A673 (cell line): ENCODE results near the gene FGF14. TPM values are rescaled to one million over a fixed set of nuclear protein-coding genes. Genes with fewer than 3 reads are reported as not detected.

ENCODE experiments used
- BruUV-seq: library from RNA; stranded (reverse); fragments of 400-500 nt; replicated peaks from 2 replicates; lab custom pipeline; 2021; lab: Mats Ljungman, UMichigan
- CTCF ChIA-PET: fragments of 300-600 bp; sonication (Branson Sonifier 250); formaldehyde crosslinking; loops from one replicate; lab custom pipeline; 2022; ENCODE audit warnings: antibody characterized with exemption; lab: Charles Lee
- POLR2A ChIA-PET: fragments of 300-600 bp; sonication (Branson Sonifier 250); formaldehyde crosslinking; loops from one replicate; lab custom pipeline; 2022; ENCODE audit warnings: antibody characterized with exemption; ENCODE audit not compliant: low non-redundant PET; lab: Charles Lee
- DNase-seq: peaks from one replicate; pipeline ENCODE4 v3.0.0-alpha.2; 2015; ENCODE audit warnings: low spot score
- H3K27ac ChIP-seq: fragments of 200-600 bp; sonication (generic); 2 replicates; pipeline ENCODE4 v1.5.1; 2016; ENCODE audit warnings: mixed run types, low read depth, mild to moderate bottlenecking, mixed read lengths, antibody characterized with exemption, low read length; ENCODE audit not compliant: poor library complexity, severe bottlenecking
- H3K27me3 ChIP-seq: fragments of 200-600 bp; sonication (generic); replicated peaks from 2 replicates; pipeline ENCODE4 v1.6.1; 2017; ENCODE audit warnings: mixed run types, low read depth, mild to moderate bottlenecking, mixed read lengths, antibody characterized with exemption, low read length; ENCODE audit not compliant: insufficient read depth, poor library complexity
- H3K36me3 ChIP-seq: fragments of 200-600 bp; sonication (generic); 2 replicates; pipeline ENCODE4 v1.6.1; 2016; ENCODE audit warnings: mixed run types, mild to moderate bottlenecking, mixed read lengths, antibody characterized with exemption, low read length; ENCODE audit not compliant: insufficient read depth, poor library complexity, severe bottlenecking
- H3K4me1 ChIP-seq: fragments of 200-600 bp; sonication (generic); 2 replicates; pipeline ENCODE4 v1.6.1; 2017; ENCODE audit warnings: mixed run types, mild to moderate bottlenecking, mixed read lengths, antibody characterized with exemption, low read length; ENCODE audit not compliant: insufficient read depth, poor library complexity, severe bottlenecking
- H3K4me3 ChIP-seq: fragments of 200-600 bp; sonication (generic); 2 replicates; pipeline ENCODE4 v1.5.1; 2016; ENCODE audit warnings: low read depth, mixed run types, mild to moderate bottlenecking, mixed read lengths, low read length; ENCODE audit not compliant: poor library complexity, severe bottlenecking
- H3K9me3 ChIP-seq: fragments of 200-600 bp; sonication (generic); 2 replicates; pipeline ENCODE4 v1.6.1; 2016; ENCODE audit warnings: mixed run types, low read depth, mild to moderate bottlenecking, mixed read lengths, antibody characterized with exemption, low read length; ENCODE audit not compliant: poor library complexity, severe bottlenecking
- CTCF ChIP-seq: fragments of 300-800, 200-600 bp; sonication (generic); conservative IDR thresholded peaks from 2 replicates; pipeline ENCODE4 v1.5.1; 2017; ENCODE audit warnings: low read depth, mild to moderate bottlenecking, antibody characterized with exemption, low read length, moderate library complexity, mixed read lengths
- EZH2 ChIP-seq: fragments of 200-600 bp; sonication (generic); IDR thresholded peaks from 2 replicates; pipeline ENCODE4 v1.6.1; 2017; ENCODE audit warnings: borderline replicate concordance, low read depth, mild to moderate bottlenecking, mixed read lengths, antibody characterized with exemption, low read length; ENCODE audit not compliant: poor library complexity, severe bottlenecking
- intact Hi-C: fragments of 100-400 bp; cut with micrococcal nuclease; formaldehyde crosslinking; loops from one replicate; pipeline ENCODE4 v1.10.0; 2022; ENCODE audit not compliant: unreplicated experiment
- total RNA-seq: library from RNA; stranded (reverse); gene quantifications from 2 replicates; pipeline ENCODE4 v1.2.3, GENCODE V29; 2021

The FGF14 gene
- total RNA-seq, 1 experiment from 2014 or later = 19.7 TPM

DNA sequence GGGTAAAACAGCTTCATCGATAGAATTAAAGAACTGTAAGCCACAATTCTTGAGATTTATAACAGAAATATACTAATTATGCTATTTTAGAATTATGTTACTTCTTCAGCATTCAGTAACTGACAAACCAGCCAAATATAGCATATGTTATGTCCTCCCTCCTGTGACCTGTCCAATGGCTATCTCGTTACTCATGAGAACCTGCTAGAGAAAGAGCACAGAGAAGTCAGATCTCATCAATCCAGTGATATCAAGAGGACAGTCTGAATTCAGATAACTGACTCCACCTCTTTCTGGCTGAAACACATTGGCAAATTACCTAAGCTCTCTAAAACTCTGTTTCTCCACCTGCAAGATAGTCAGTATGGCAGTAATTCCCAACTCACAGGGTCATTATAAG, 170.4 kb downstream of the FGF14 start:
- intact Hi-C loops = no loop called here
- no peak for DNase-seq
- ChIA-PET CTCF (no interaction called here), POLR2A (no interaction called here)
- H3K4me1 ChIP-seq = no peaks in the 10 kb centered on the region
- no peak overlapping the region for H3K4me3 ChIP-seq
- no TSS peak for BruUV-seq
- no peaks in the 10 kb centered on the region for H3K9me3 ChIP-seq
- no peaks in the 10 kb centered on the region for H3K36me3 ChIP-seq
- no peak overlapping the region for H3K27ac ChIP-seq
- TF ChIP-seq EZH2 (no peak), CTCF (no peak)
- no peaks in the 10 kb centered on the region for H3K27me3 ChIP-seq

DNA sequence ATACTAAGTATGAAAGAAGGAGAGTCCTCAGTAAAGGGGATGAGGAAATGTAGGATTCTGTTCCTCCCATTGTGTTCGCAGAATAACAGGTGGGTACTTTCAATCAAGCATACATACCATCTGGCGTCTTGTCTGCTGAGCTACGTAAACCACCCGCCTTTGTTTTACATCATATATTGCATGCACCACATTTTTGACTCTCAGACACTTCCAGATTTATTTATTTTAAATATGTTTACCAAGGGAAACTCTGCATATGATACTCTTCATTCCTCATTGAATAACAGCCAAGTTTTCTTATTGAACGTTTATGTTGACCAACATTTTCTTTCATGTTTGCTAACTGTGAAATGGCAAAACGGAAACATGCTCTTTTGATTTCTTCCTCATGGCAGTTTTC, 174.1 kb downstream of the FGF14 start:
- Histone ChIP-seq H3K4me3 (no peak overlapping the region), H3K9me3 (no peaks in the 10 kb centered on the region), H3K4me1 (no peaks in the 10 kb centered on the region), H3K27ac (no peak overlapping the region), H3K36me3 (no peaks in the 10 kb centered on the region), H3K27me3 (no peaks in the 10 kb centered on the region)
- ChIA-PET POLR2A (no interaction called here), CTCF (no interaction called here)
- TF ChIP-seq CTCF = no peak
- TF ChIP-seq EZH2 = no peak
- BruUV-seq = no TSS peak
- no peak for DNase-seq
- intact Hi-C loops = no loop called here

DNA sequence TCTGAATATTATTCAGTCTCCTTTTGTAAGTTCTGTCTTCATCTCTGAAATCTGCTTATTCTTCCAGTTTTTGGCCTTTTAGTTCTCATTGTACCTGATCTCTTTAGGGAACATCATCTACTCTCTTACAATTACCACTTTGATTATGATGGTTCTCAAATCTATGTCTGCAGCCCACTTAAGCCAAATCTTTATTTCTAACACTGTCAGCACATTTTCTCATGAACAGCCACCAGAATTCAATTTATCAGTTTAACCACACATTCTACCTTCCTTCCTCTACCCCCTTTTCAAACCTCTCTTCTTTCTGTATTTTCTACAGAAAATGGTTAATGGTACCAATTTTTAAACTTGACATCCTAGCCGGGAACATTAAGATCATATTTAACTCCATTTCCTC, 175.3 kb downstream of the FGF14 start:
- intact Hi-C loops = no loop called here
- Histone ChIP-seq H3K27ac (no peak overlapping the region), H3K9me3 (no peaks in the 10 kb centered on the region), H3K4me3 (no peak overlapping the region), H3K27me3 (no peaks in the 10 kb centered on the region), H3K36me3 (no peaks in the 10 kb centered on the region), H3K4me1 (no peaks in the 10 kb centered on the region)
- ChIA-PET POLR2A (no interaction called here), CTCF (no interaction called here)
- no TSS peak for BruUV-seq
- no peak for DNase-seq
- no peak for TF ChIP-seq CTCF
- no peak for TF ChIP-seq EZH2
